Lung (tissue), 12 donors: ENCODE data around the gene EPHB2. TPM values are rescaled to one million over a fixed set of nuclear protein-coding genes. Genes with fewer than 3 reads are reported as not detected.

Experiments used
- ATAC-seq: fragments of 200-7000 bp; cut with Tn5 transposase; one replicate; pipeline ENCODE4 v1.9.1; 2020; ENCODE audit warnings: moderate number of reproducible peaks; ENCODE audit not compliant: insufficient read depth, low FRiP score
- DNase-seq, 3 donors: peaks; one replicate each; pipeline ENCODE4 v3.0.0-alpha.2; 2013 to 2017
- H3K27ac ChIP-seq, 2 donors: one replicate each; pipeline ENCODE4 v1.5.1; 2013; ENCODE audit warnings: mild to moderate bottlenecking in 2 of 2, moderate library complexity in 2 of 2, control low read depth in 1 of 2, inconsistent platforms in 1 of 2, low read depth in 1 of 2, low read length in 1 of 2
- H3K27me3 ChIP-seq, 3 donors: one replicate each; pipeline ENCODE4 v1.5.1; 2013; ENCODE audit warnings: low read length in 2 of 3; ENCODE audit not compliant: control insufficient read depth in 3 of 3, insufficient read depth in 3 of 3
- H3K36me3 ChIP-seq, 4 donors: one replicate each; pipeline ENCODE4 v1.5.1; 2013; ENCODE audit warnings: low read length in 4 of 4, mild to moderate bottlenecking in 1 of 4, moderate library complexity in 1 of 4; ENCODE audit not compliant: control insufficient read depth in 4 of 4, insufficient read depth in 4 of 4
- H3K4me1 ChIP-seq, 5 donors: one replicate each; pipeline ENCODE4 v1.5.1; 2013; ENCODE audit warnings: low read length in 5 of 5, mild to moderate bottlenecking in 2 of 5, moderate library complexity in 1 of 5; ENCODE audit not compliant: control insufficient read depth in 5 of 5, insufficient read depth in 5 of 5
- H3K4me3 ChIP-seq: one replicate; pipeline ENCODE4 v1.5.1; 2013; ENCODE audit warnings: mild to moderate bottlenecking, control low read depth, moderate library complexity
- H3K9ac ChIP-seq, 2 donors: one replicate each; pipeline ENCODE4 v1.5.1; 2013; ENCODE audit warnings: low read length in 2 of 2, control low read depth in 1 of 2; ENCODE audit not compliant: insufficient read depth in 1 of 2
- H3K9me3 ChIP-seq, 4 donors: one replicate each; pipeline ENCODE4 v1.5.1; 2013; ENCODE audit warnings: low read length in 3 of 4, mild to moderate bottlenecking in 1 of 4, moderate library complexity in 1 of 4; ENCODE audit not compliant: control insufficient read depth in 4 of 4, insufficient read depth in 3 of 4
- WGBS, 2 donors: extraction: QIAGEN DNeasy Blood & Tissue Kit; methylation state at CpG; one replicate each; pipeline ENCODE4 v1.1.7; 2013; 5-methylcytosine and 5-hydroxymethylcytosine counted together
- polyA plus RNA-seq, 2 donors: library from polyadenylated mRNA; stranded (reverse); fragments of 200-250 nt; gene quantifications; one replicate each; pipeline ENCODE4 v1.2.1, GENCODE V29; 2013
- total RNA-seq, 2 donors: library from RNA; depleted of rRNA in 1 of 2; stranded (reverse); fragments of >200 nt in 1 of 2; gene quantifications; one replicate each; pipeline ENCODE4 v1.2.1, GENCODE V29; 2014 to 2021
- TF ChIP-seq, protein P1 (sequence below): IDR thresholded peaks from 2 replicates; pipeline ENCODE4 v1.5.1; 2012; ENCODE audit warnings: mild to moderate bottlenecking; ENCODE audit errors: control extremely low read depth, extremely low read depth
- donor health status: control.
- donor health status: control.
- donor health status: Bipolar disorder and iron deficiency.
- donor health status: healthy.
- donor health status: DM: yes; HTN: yes; CAD: no.

EPHB2 gene
- total and polyA plus RNA-seq, 4 donors, result 1.2 to 8.5 (median 5.8) TPM

DNA sequence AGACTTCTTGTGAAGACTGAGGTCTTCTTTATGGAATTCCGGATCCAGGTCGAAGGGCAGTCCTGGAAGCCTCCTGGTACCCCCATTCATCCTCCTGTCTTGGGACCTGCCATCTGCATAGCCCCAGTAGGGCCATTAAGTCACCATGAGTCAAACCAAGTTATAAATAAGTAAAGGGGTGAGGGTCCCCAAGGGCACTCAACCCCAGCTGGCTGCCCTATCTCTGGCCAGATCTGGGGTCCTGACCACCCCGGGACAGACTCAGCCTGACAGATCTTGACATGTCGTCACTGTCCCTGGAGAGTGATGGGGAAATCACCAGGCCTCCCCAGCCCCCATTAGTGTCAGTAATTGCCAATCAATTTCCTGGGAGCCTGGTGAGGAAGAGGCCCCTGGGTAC, 108.7 kb downstream of the EPHB2 start:
- no peaks in the 10 kb centered on the region for H3K9me3 ChIP-seq
- 78% methylated on average over 4 of the region's 4 CpGs for WGBS, 2 donors
- H3K36me3 ChIP-seq, result no peaks in the 10 kb centered on the region
- TF ChIP-seq, protein P1, sequence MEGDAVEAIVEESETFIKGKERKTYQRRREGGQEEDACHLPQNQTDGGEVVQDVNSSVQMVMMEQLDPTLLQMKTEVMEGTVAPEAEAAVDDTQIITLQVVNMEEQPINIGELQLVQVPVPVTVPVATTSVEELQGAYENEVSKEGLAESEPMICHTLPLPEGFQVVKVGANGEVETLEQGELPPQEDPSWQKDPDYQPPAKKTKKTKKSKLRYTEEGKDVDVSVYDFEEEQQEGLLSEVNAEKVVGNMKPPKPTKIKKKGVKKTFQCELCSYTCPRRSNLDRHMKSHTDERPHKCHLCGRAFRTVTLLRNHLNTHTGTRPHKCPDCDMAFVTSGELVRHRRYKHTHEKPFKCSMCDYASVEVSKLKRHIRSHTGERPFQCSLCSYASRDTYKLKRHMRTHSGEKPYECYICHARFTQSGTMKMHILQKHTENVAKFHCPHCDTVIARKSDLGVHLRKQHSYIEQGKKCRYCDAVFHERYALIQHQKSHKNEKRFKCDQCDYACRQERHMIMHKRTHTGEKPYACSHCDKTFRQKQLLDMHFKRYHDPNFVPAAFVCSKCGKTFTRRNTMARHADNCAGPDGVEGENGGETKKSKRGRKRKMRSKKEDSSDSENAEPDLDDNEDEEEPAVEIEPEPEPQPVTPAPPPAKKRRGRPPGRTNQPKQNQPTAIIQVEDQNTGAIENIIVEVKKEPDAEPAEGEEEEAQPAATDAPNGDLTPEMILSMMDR, result no peak
- H3K27me3 ChIP-seq, result no peaks in the 10 kb centered on the region
- H3K9ac ChIP-seq, result no peak overlapping the region
- DNase-seq (no peak), ATAC-seq (no peak)
- H3K4me3 ChIP-seq, result no peak overlapping the region
- H3K4me1 ChIP-seq, result peaks cover 0 to 16% (median 2%) of the 10 kb centered on the region in 5 donors
- no peak overlapping the region for H3K27ac ChIP-seq

DNA sequence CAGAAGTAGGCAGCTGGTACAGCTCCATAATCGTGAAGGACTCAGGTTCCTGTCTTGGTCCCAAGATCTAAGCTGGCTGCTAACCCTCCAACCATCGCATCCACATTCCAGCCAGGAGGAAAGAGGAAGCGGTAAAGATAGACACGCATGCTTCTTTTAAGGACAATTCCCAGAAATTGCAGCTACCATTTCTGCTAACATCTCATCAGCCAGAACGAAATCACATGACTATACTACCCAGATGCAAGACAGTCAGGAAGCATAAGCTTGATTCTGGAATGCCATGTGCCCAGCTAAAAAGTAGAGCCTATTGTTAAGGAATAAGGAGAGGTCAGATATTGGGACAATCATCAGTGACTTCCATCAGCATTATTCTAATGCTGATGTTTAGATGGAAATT, 110.4 kb downstream of the EPHB2 start:
- 53 to 58% methylated on average over 5 of the region's 5 CpGs for WGBS, 2 donors
- no peak for DNase-seq
- Histone ChIP-seq H3K9me3 (no peaks in the 10 kb centered on the region), H3K4me1 (peaks cover 0 to 17% (median 2%) of the 10 kb centered on the region in 5 donors), H3K27ac (no peak overlapping the region), H3K4me3 (no peak overlapping the region), H3K9ac (no peak overlapping the region), H3K36me3 (no peaks in the 10 kb centered on the region), H3K27me3 (no peaks in the 10 kb centered on the region)
- TF ChIP-seq, protein P1, result no peak
- ATAC-seq, result no peak

DNA sequence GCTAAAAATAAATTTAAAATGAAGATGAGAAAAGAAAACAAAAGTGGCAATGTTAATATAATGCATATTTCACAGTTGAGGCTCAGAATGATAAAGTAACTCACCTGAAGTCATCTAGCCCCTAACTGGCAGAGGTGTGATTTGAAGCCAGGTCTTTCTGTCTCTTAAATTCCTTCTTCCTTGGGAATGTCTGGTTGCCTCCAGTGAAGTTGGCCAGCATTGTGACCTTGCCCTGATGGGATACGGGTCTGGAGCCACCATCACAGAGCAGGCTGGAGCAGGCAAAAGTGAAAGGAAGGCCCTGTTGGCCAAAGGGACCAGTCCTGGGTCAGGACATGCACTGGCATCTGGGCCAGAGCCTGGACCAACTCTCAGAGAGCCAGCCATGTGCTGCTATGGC, 111.7 kb downstream of the EPHB2 start:
- TF ChIP-seq, protein P1, result no peak
- WGBS, 2 donors, result 86 to 100% methylated on average over 1 of the region's 1 CpG
- H3K4me3 ChIP-seq, result no peak overlapping the region
- no peaks in the 10 kb centered on the region for H3K36me3 ChIP-seq
- H3K9me3 ChIP-seq, result no peaks in the 10 kb centered on the region
- ATAC-seq (no peak), DNase-seq (no peak)
- no peak overlapping the region for H3K27ac ChIP-seq
- H3K27me3 ChIP-seq, result no peaks in the 10 kb centered on the region
- H3K4me1 ChIP-seq, result peaks cover 0 to 28% (median 0%) of the 10 kb centered on the region in 5 donors
- H3K9ac ChIP-seq, result no peak overlapping the region

DNA sequence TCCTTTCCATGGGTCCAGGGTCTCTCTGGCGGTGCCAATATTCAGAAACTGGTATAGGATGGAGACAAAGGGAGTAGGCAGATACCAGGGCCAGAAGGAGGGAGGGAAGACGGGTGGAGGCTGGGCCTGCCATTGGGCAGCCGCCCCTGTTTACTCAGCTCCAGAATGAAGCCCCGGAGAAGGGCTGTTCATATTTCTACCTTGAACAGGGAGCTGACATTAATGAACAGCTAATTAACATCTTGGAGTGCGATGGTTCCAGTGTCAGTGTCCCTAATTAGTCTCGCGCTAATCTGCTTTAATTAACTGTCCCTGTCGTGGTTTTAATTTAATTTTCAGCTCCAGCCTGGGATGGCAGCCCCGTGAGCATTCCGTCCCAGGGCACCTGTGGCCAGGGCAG, 113.8 kb downstream of the EPHB2 start:
- WGBS, 2 donors, result 82 to 87% methylated on average over 10 of the region's 10 CpGs
- DNase-seq (no peak), ATAC-seq (no peak)
- H3K27ac ChIP-seq, result no peak overlapping the region
- H3K9me3 ChIP-seq, result no peaks in the 10 kb centered on the region
- H3K9ac ChIP-seq, result no peak overlapping the region
- TF ChIP-seq, protein P1, result no peak
- no peak overlapping the region for H3K4me3 ChIP-seq
- no peaks in the 10 kb centered on the region for H3K36me3 ChIP-seq
- H3K4me1 ChIP-seq, result peaks cover 0 to 47% (median 8%) of the 10 kb centered on the region in 5 donors
- H3K27me3 ChIP-seq, result no peaks in the 10 kb centered on the region
